HG03135 (cell line): ENCODE data around the gene ASB10.

Experiments used
- ATAC-seq: cut with Tn5 transposase; IDR thresholded peaks from one replicate; pipeline ENCODE4 v1.9.1; 2021; ENCODE audit warnings: mild to moderate bottlenecking, moderate library complexity; ENCODE audit not compliant: unreplicated experiment

Gene ASB10

DNA sequence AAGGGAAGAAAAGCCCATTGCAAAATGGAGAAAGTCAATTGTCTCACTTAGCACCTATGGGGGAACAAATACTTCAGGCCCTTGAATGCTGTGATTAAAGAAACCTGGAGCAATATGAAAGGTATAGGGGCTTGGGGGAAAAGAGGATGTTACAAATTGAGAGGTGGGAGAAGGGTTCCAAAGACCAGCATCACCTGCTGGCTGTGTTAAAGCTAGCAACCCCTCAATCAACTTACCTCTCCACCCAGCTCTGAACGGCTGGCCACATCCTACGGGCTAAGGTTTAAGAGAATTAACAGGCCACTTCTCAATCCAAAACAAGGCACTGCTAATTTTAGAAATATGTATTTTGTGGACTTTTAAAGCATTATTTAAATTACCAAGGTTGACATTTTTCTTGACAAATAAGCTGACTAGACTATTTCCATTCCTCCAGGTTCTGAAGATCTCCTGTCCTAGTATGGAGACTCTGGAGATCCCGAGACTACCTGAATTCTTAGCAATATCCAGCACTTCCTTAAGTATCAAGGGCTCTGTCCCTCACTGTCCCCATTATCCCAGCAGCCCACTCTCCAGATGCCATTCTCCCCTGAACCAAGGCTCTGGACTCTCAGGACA, 24.2 kb upstream of the ASB10 start:
- ATAC-seq: no peak

DNA sequence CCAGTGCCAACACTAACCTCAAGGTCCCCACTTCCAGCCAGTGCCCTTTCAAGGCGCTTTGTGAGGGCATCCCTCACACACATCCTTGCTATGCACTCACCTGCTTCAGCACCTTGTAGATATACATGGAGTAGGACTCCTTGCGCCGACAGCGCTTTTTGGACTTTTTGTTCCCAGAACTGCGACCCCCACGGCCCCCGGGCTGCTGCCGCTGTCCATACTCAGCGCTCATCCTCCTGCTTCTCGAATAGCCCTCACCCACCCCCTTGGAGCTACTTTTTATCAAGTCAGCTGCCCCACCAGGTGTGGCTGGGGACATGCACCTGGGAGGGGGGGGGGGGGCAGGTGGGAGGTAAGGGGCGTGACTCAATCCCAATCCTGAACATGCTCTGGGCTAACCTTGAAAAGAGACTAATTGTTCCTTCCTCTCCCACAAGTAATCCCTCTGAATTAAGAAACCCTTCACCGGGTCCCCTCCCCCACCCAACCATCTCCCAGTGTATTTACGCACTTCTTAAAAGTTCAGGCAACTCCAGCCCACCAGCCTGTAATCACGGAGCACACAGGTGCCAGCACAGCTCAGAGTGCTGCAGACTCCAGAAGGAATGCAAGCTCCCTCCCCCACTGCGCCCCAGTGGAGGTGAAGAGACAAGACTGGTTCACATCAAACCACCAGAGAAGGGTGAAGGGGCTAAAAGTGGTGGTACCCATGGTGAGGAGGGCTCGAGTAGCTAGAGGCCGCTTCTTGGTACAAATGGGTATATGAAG, 23.2 kb upstream of the ASB10 start, which contains the start of gene H2BK1:
H2BK1 (minus strand) TSS at position 402 of the 768 bp plus-strand sequence; CDS start at position 232, 170 bp downstream.
- ATAC-seq: no peak

DNA sequence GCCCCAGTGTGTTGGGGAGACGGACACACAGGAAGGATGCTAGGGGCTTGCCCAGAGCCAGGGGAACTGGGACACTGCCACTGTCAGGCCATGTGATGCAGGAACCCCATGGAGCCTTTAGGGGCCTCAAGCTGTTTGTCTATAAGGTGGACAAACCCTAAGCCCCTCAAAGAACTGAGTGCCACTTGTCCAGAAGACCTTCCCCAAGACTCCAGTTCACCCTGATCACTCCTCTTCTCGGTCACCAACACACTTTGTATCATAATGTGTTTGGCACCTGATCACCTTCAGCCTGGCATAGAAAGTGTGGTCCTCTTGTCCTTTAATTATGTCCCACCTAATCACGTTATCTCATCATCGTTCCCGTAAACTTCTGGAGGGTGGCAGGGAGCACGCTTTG, 22.5 kb upstream of the ASB10 start:
- ATAC-seq: no peak

DNA sequence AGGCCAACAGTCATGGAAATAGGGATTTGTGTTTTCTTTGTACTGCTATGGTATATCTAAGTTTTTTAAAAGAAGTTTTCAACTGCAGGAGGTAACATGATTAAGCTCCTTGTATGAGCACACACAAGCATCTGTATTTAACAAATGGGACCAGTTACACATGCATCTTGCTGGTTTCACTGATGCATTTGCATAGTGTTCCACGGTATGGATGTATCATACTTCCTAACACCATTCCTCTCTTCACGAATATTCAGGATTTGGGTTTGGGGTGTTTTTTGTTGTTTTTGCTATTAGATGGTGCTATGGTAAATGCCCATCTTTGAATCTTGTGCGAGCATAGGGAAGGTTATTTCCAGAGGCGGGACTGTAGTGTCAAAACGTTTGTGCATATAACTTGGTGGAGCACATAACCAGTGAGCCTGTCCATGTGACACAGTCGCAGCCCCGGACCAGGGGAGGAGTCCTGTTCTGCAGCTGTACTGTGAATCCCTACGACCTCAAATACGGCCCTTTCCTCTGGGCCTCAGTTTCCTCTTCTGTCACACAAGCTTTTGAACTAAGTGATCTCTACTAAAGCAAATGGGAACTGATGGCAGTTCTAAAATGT, 21.3 kb upstream of the ASB10 start:
- ATAC-seq: no peak

DNA sequence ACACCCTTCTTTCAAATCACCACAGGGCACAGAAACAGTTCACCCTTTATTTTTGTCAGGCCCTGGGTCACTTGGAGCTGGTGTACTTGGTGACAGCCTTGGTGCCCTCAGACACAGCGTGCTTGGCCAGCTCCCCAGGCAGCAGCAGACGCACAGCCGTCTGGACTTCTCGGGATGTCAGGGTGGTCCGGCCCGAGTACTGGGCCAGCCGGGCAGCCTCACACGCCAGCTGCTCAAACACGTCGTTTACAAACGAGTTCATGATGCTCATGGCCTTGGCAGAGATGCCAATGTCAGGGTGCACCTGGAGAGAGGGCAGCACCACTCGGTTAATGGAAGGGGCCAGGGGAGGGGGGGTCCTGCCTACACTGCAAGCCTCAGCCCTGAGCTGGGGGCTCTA, 20.8 kb upstream of the ASB10 start:
- ATAC-seq: no peak

DNA sequence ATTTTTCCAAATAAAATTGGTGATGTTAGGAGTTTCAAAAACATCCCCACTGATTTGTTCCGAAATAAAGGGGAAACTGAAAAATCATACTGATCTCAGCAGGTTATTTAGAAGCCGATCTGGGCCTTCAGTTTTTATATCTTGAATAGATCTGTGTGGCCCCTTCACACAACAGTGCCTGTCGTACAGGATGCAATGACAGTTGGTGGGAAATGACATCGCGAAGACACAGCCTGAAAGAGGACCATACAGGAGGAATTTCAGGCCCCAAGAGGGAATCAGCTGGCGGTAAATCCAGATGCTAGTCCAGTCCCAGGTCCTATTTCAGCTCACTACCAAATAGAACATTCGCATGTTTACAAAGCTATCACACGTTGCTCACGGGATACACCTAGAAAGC, 20.3 kb upstream of the ASB10 start:
- ATAC-seq: no peak

DNA sequence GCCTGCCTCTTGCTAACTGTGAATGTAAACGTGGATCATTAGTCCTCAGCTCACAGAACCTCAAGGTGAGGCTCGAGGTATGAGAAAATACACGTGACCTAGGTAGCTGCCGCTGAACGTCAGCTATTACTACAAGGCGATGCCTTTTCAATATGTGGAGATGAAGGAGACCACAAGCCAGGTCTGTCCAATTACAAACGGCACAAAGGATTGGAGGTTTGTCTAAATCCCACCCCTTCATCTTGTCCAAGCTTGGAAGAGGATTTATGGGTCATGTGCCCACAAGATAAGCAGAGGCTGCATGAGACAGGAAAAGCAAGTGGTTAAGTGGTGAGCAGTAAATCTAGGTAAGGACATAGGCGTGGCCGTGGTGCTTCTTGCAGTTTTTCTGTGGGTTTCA, 19.9 kb upstream of the ASB10 start:
- no peak for ATAC-seq

DNA sequence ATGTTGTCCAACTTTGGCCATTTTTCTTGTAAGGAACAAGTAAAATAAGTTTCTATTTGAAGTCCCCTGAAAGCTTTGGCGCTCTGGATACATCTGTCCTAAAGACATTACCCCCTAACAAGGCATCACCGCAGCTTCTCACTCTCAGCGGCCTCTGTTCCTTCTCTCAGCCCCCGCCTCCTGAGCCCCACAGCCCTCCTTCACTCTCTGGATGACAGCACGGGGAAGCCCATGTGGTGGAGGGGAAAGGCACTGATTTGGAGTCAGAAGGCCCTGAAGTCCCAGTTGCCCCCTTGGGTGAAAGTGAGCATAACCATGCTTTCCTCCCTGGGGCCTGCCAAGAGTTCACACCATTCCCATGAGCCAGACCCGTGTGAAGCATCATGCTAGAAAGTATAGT, 18.7 kb upstream of the ASB10 start:
- no peak for ATAC-seq

DNA sequence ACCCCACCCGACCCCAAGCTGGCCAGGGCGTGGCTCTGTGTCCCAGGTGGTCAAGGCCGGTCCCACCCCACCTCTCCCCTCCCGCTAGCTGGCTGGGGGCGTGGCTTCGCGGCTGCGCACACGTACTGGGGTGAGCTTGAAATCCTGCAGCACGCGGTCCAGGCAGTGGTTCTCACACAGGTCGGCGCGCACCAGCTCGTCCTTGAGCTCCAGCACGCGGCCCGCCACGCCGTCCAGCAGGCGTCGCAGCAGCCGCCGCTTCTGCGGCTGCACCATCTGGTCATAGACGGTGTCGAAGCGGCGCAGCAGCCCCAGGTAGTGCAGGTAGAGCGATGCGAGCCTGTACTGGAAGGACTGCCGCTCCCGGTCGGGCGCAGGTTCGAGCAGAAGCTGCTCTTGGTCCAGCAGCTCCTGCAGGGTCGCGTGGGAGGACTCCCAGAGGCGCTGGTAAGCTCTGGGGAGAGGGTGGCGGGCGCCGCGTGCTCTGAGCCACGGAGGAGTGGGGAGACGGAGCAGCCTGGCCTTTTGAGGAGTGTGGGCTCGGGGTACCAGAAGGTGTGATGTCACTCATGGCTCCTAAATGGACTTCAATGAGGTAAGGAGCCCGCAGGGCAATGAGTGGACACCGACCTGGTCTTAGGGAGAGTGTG, 17.5 kb upstream of the ASB10 start:
- no peak for ATAC-seq

DNA sequence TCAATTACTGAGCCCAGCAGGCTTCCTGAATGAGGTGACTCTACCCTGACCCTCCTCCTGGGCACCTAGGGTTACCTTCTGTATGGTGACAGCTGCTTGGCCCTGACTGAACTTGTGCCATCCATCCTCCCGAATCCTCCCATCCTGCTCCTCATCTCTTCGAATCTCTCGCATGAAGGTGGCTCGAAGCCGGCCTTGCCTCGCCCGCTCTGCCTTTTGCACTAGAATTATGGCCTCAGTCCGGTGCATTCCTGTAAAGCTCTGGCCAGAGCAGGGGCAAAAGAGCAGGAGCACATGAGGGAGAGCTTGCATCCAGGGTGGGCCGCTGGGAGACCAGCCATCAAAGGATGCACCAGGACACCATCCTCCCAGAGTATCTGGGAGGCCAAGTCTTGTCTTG, 15.8 kb upstream of the ASB10 start:
- ATAC-seq: no peak

DNA sequence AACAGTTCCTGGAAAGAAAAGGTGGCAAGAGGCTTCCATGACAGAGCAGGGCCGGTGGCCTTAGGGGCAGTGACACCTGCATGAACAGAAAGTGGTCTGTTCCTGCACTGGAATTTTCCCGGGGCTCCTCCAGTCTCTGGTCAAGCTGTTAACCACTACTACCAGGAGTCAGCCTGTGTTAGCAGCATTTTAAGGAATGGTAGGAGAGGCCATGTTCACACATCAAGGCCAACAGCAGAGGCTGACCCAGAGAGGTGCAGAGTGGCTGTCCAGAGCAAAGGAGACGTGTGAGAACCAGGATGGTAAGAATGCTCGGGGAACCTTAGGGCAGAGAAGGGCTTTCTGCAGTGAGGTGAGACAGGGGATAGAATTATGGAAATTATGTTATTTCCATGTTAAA, 14.7 kb upstream of the ASB10 start:
- ATAC-seq: no peak

DNA sequence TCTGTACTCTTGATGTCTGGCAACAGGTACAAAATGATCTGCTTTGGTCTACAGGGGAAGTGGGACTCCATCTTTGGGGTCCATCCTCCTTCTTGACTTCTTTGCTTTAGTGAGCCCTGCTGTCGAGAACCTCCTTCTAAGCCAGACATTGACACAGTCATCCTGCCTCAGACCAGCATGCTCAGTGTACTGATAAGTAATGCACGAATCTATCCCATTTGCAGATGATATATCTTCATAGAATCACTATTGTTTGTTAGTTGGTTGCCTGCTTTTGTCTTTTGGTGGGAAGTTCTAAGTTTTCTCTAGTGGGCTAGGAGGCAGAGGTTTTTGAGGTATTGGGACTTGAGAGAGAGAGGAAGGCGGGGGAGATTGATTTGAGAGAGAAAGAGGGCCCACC, 14.3 kb upstream of the ASB10 start:
- ATAC-seq: no peak

DNA sequence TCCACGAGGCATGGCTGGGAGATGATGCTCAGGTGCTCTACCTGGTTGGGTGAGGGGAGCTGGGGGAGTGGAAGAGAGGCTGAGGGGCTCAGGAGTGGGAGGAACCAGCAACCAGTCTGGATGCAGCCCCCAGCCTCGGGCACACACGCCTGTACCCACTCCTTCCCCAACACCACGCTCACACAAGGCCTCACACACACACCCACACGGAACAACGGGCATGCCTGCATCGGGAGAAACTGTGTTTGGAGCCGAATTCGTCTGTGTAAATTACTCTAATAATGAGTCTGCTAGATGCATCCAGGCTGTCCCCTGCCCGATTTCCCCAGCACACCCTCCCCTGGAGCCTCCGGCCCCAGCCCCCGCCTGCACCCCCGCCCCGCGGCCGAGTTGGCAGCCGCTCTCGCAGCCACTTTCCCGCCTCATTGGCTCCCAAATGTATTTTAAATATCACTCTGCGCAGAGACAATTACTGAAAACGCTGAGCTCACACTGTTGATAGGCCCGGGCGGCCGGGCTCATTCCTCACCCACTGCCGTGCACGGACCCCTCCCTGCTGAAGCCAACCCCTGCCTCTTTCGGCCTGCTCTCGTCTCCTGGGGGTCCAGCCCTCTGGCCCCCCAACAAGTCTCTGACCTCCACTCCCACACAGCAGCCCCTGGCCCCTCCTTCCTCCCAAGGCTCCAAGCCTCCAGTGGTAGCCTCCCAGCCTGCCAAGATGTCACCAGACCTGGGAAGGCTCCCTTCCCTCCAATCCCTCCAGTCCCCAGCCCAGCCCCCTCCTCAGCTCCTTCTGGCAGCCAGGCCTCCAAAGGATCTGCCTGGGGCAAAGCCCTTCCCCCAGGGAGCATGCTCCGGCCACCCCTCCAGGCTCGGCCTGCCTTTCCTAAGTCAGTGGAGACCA, 12.1 kb upstream of the ASB10 start:
- ATAC-seq: no peak

DNA sequence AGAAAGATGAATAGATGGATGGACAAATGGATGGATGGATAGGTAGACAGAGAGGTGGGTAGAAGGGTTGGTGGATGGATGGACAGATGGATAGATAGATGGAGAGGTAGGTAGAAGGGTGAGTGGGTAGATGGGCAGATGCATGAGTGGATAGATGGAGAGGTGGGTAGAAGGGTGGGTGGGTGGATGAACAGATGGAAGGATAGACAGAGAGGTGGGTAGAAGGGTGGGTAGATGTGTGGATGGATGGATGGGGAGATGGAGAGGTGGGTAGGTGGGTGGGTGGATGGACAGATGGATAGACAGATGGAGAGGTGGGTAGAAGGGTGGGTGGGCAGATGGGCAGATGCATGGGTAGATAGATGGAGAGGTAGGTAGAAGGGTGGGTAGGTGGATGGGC, 10.9 kb upstream of the ASB10 start:
- ATAC-seq: no peak

DNA sequence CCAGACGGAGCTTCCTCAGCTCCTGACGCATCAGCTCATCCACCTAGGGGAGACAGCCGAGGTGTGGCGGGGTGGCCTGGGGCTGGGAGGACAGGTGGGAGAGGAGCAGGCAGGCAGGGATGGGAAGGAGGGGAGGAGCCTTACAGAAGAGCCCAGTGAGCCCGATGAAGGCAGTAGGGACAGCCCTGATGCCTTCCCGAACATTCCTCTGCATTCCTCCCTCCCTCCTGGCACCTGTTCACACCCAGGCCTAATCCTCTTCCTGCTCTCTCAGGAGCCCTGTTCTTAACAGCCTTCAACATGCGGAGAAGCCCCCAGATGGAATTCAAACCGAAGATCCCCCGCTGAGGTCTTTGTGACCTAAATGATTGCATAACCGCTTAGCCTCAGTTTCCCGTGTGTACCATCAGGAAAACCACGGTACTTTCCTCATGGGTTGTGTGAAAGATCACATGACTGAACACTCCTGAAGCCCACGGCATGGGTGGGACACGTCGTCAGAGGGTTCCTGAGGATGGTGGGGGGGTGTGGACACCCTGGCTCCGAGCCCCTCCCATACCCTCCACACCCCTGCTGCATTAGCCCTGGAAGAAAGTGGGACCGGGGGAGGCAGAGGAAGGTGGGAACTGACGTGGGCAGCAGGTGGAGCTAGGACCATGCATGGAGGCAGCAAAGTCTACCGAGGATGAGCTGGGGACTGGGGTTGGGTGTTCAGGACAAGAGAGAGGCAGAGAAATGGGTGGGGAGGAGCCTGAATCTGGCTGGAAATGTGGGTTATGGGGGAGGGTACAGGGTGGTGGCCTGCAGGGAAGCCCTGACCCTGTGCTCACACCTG, 8.8 kb upstream of the ASB10 start:
- no peak for ATAC-seq

DNA sequence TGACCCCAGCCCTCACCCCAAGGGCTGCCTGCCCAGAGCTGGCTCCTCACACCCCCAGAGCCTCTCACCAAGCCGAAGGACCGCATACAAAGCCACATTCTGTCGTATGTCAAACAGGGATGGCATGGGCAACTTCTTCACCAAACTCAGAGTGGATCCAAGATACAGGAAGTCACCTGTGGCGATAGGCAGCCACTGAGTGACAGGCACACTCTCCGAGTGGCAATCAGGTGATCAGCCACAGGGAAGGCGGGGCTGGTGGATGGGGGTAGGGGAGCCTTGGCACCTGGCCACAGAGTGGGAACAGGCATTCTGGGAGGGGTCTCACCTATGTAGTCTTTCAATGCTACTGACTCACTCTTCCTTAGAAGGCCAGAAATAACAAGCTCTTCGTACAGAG, 7.1 kb upstream of the ASB10 start:
- no peak for ATAC-seq

DNA sequence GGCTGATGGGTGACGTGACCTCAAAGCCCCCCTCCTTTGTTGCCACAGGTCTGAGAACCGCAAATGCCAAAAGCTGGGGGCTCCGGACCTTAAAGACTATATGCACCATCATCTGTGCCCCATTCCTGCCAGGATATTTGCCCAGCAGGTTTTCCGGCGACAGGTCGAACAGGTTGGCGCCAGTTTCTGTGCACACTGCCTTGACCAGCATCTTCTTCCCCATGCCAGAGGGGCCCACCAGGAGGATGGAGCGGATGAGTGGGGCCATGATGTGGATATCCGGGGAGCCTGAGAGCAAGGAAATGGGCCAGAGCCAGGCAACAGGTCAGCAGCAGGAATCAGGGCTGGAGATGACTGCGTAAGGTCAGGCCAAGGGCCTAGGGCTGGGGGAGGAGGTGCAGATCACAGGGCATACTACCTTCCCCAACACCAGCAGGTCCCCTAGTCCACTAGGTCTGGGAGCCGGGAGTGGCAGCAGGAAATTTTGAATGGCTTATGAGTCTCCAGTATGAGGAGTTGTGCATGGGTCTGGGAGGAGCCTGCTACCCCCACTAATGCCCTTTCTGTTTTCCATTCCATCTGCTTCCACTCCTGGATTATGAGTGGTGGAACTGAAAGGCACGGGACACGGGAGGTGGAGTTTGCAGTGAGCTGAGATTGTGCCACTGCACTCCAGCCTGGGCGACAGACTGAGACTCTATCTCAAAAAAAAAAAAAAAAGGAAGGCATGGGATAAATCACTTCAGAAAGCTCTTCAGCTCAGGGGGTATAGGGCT, 6.3 kb upstream of the ASB10 start:
- ATAC-seq: no peak

DNA sequence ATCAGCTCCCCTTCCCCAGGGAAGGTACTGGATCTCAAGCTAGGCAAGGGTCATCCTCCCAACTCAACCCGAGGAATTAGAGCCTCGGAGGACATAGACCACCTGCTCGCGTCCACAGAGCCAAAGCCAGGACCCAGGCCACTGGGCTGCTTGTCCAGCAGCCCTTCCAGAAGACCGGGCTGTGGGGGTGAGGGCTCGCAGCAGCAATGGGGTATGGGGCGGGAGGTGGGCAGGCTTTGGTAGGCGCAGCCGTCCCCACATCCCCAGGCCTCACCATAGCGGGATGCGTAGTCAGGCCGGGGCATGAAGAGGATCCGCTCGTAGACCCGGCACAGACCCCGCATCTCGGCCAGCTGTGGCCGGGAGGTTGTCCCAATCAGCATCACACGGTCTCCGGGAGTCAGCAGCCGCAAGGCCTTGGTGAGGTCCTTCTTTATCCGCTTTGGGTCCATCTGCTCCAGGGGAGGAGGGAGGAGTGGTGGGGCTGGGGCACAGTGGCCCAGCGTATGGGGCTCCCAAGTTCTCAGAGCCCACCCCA, 5.0 kb upstream of the ASB10 start:
- ATAC-seq: no peak

DNA sequence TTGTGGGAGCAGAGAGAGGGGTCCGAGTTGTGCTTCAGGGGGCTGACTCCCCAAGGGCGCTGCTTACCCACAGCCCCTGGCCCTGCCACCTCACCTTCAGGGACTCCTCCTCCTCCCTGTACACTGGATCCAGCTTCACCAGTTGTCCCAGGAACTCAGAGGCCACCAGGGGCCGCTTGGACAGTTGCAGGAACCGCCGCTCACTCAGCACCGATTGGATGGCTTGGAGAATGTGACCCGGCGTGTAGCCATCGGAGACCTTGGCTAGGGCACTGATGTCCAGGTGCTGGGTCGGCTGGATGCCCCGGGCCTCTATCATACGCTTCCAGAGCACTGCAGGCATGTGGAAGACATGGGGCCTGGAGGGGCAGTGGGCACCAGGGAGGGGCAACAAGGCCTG, 4.5 kb upstream of the ASB10 start:
- ATAC-seq: no peak
